Activated T-cell treated with anti-CD3 and anti-CD28 coated beads, Interleukin-2, amount 50 U/mL, for 24 hours (primary cell): ENCODE data around the gene TRIM24.

Source experiments
- DNase-seq: peaks from one replicate; pipeline ENCODE4 v3.0.0-alpha.2; 2020
- H3K27ac Mint-ChIP-seq: 2 replicates; pipeline ENCODE4 v1.8.0; 2020; ENCODE audit warnings: mild to moderate bottlenecking, mixed read lengths
- H3K27me3 Mint-ChIP-seq: 2 replicates; pipeline ENCODE4 v1.8.0; 2020; ENCODE audit warnings: mixed read lengths
- H3K36me3 Mint-ChIP-seq: 2 replicates; pipeline ENCODE4 v1.8.0; 2020; ENCODE audit warnings: low read depth, mixed read lengths
- H3K4me1 Mint-ChIP-seq: 2 replicates; pipeline ENCODE4 v1.8.0; 2020; ENCODE audit warnings: low read depth, mixed read lengths
- H3K4me3 Mint-ChIP-seq: 2 replicates; pipeline ENCODE4 v1.8.0; 2020; ENCODE audit warnings: mild to moderate bottlenecking, moderate library complexity, mixed read lengths
- H3K9me3 Mint-ChIP-seq: 2 replicates; pipeline ENCODE4 v1.8.0; 2020; ENCODE audit warnings: mixed read lengths

TRIM24 gene

DNA sequence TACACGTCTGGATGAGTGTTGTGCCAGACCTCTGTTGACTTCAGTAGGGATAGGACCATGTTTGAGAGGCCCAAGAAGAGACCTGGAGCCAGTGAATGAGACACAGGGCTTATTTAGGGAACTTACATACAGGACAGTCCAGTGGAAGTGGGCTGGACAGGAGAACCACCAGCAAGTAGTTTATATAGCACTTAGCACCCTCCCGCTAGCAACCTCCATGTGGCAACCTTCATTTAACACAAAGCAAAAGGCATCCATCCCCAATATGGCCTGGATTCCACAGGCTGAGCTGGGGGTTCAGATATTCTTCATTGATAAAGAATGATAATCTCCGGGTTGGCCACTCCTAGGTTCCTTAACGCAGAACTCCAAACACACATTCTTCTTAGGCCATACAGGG, 93.7 kb downstream of the TRIM24 start:
- Mint-ChIP-seq H3K27ac (no peak overlapping the region), H3K36me3 (peaks cover 96% of the 10 kb centered on the region), H3K27me3 (no peaks in the 10 kb centered on the region), H3K9me3 (peaks cover 49% of the 10 kb centered on the region), H3K4me1 (no peaks in the 10 kb centered on the region), H3K4me3 (no peak overlapping the region)
- DNase-seq: no peak

DNA sequence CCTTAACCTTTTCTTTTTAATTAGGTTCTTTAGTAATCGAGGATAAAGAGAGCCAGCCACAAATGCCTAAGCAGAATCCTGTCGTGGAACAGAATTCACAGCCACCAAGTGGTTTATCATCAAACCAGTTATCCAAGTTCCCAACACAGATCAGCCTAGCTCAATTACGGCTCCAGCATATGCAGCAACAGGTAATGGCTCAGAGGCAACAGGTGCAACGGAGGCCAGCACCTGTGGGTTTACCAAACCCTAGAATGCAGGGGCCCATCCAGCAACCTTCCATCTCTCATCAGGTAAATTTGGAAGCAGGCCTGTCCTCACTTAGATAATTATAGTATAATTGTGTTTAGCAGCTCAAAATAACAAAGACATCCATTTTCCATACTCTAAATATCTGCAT, 94.6 kb downstream of the TRIM24 start:
- H3K4me1 Mint-ChIP-seq: no peaks in the 10 kb centered on the region

DNA sequence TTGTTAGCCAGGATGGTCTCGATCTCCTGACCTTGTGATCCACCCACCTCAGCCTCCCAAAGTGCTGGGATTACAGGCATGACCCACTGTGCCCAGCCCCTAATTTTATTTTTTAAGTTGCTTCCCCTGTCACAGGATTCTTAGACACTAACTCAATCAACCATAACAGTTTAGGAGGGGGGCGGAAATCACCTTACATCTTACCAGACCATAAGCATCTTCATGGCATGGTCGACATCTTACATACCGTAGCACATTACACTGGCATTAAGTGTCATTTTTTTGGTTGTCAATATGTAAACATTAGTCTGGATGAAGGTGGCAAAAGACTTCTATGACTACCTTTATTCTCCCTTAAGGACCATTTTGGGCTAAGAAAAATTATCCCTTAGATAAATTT, 95.6 kb downstream of the TRIM24 start:
- H3K36me3 Mint-ChIP-seq: peaks cover 98% of the 10 kb centered on the region
- peaks cover 52% of the 10 kb centered on the region for H3K9me3 Mint-ChIP-seq
- no peak overlapping the region for H3K27ac Mint-ChIP-seq
- no peak overlapping the region for H3K4me3 Mint-ChIP-seq
- H3K27me3 Mint-ChIP-seq: no peaks in the 10 kb centered on the region
- H3K4me1 Mint-ChIP-seq: no peaks in the 10 kb centered on the region
- DNase-seq: no peak

More for the DNA sequence above, 94.6 kb downstream of the TRIM24 start:
- peaks cover 97% of the 10 kb centered on the region for H3K36me3 Mint-ChIP-seq
- no peak overlapping the region for H3K4me3 Mint-ChIP-seq
- no peaks in the 10 kb centered on the region for H3K27me3 Mint-ChIP-seq
- no peak for DNase-seq
- H3K27ac Mint-ChIP-seq: no peak overlapping the region
- H3K9me3 Mint-ChIP-seq: peaks cover 53% of the 10 kb centered on the region

DNA sequence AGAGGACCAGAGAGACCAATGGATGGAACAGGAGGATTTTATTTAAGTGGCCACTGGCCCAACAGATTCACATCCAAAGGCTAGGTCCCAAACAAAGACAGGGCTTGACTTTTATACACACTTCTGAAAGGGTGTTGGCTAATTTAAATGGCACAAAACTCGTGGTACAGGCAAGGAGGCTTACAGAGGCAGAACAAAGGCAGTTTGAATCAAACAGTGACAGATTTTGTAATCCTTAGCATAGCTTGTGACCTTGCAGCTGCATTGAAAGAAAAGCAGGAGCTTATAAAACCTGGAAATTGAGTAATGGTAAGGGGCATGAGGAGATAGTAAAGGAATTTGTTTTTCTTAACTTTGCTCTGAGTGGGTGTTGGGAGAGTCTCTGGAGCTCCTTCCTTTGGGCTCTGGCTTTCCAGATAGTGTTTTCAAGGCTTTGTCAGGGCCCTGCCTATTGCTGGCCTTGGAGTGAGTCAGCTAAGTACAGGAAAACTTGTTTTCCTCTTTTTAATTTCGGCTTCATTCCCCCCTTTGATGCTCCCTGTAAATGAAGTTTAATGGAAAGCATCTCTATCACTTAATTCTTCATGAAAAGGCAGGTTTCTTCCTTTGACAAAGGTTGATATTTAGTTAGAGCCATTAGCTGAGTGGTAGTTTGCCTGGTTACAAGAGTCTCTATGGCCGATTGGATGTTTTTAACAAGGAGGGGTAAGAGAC, 96.9 kb downstream of the TRIM24 start:
- no peak overlapping the region for H3K27ac Mint-ChIP-seq

DNA sequence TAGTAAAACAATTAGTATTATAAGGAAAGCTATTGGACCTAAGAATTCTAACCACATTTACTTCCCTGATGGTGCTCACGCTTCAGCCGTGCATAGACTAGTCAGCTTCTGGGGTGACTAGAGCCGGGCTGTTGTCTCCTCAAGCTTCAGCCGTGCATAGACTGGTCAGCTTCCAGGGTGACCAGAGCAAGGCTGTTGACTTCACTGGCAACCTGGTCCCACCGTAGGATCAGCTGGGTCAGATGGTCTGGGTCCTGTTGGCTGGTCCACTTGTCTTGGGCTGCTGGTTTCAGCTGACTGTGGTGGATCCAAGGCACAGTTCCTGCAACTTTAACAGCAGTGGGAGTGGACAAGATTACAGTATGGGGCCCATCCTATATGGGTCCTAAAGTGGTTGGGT, 99.4 kb downstream of the TRIM24 start:
- no peak for DNase-seq
- H3K9me3 Mint-ChIP-seq: peaks cover 58% of the 10 kb centered on the region
- no peaks in the 10 kb centered on the region for H3K27me3 Mint-ChIP-seq
- no peak overlapping the region for H3K4me3 Mint-ChIP-seq
- H3K36me3 Mint-ChIP-seq: peaks cover 100% of the 10 kb centered on the region
- H3K27ac Mint-ChIP-seq: no peak overlapping the region
- no peaks in the 10 kb centered on the region for H3K4me1 Mint-ChIP-seq

More for the DNA sequence above, 96.9 kb downstream of the TRIM24 start:
- no peaks in the 10 kb centered on the region for H3K27me3 Mint-ChIP-seq
- H3K4me3 Mint-ChIP-seq: no peak overlapping the region
- DNase-seq: no peak
- H3K36me3 Mint-ChIP-seq: peaks cover 98% of the 10 kb centered on the region
- H3K9me3 Mint-ChIP-seq: peaks cover 51% of the 10 kb centered on the region
- no peaks in the 10 kb centered on the region for H3K4me1 Mint-ChIP-seq

DNA sequence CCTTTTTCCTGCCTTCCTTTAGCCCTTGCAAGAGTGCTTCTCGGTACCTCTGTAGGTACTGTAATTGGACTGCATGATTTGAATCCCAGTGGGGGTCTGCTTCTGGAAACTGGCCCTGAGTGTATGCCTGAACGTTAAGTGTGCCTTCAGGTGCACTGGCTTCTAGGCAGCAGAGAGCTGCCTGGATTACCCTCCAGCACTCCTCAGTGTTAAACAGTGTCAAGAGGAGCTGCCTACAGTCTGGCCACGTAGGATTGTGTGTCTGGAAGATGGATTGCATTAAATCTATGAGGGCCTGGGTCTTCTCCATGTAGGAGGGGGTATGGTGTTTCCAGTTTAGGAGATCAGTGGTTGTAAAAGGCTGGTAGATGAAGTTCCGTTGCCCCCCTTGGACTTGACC, 103.7 kb downstream of the TRIM24 start:
- Mint-ChIP-seq H3K4me3 (no peak overlapping the region), H3K27me3 (no peaks in the 10 kb centered on the region), H3K27ac (no peak overlapping the region), H3K9me3 (peaks cover 44% of the 10 kb centered on the region), H3K4me1 (no peaks in the 10 kb centered on the region), H3K36me3 (peaks cover 95% of the 10 kb centered on the region)
- no peak for DNase-seq

DNA sequence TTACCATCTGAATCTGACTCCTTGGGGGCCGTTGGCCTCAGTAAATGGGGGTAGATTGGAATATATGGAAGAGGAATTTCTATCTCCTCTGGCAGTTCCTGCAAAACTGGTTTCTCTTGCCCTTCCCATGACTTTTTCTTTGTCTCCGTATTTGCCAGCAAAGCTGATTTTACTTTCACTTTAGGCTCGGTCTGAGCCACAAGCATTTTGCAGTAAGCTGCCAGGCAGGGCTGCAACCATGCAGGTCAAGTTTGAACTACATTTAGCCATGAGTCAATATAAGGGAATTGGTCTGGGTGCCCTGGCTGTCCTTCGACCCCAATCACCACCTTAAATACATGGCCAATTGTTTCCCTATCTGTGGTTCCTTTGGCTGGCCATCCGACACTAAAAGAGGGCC, 104.3 kb downstream of the TRIM24 start:
- Mint-ChIP-seq H3K27ac (no peak overlapping the region), H3K4me1 (no peaks in the 10 kb centered on the region), H3K9me3 (peaks cover 41% of the 10 kb centered on the region), H3K36me3 (peaks cover 94% of the 10 kb centered on the region), H3K27me3 (no peaks in the 10 kb centered on the region), H3K4me3 (no peak overlapping the region)
- DNase-seq: no peak

DNA sequence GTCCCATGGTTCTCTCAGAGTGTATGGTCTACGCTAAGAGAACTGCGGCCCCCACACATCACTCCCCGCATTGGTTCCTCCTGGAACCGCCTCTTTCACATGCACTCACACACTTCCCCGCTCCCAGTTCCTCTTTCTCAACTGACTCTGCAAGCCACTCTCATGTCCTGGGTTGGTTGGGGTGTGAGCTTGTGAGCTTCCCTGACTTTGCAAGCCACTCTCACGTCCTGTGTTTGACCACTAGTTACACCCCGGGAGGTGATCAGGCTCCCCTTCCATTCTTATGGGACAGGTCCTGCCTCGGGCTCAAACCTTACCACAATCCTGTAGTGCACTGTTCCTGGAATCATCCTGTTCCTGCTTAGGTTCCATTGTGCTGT, 105.0 kb downstream of the TRIM24 start:
- H3K27me3 Mint-ChIP-seq: no peaks in the 10 kb centered on the region
- H3K4me3 Mint-ChIP-seq: no peak overlapping the region
- peaks cover 94% of the 10 kb centered on the region for H3K36me3 Mint-ChIP-seq
- no peak overlapping the region for H3K27ac Mint-ChIP-seq
- peaks cover 41% of the 10 kb centered on the region for H3K9me3 Mint-ChIP-seq
- no peak for DNase-seq
- H3K4me1 Mint-ChIP-seq: no peaks in the 10 kb centered on the region

DNA sequence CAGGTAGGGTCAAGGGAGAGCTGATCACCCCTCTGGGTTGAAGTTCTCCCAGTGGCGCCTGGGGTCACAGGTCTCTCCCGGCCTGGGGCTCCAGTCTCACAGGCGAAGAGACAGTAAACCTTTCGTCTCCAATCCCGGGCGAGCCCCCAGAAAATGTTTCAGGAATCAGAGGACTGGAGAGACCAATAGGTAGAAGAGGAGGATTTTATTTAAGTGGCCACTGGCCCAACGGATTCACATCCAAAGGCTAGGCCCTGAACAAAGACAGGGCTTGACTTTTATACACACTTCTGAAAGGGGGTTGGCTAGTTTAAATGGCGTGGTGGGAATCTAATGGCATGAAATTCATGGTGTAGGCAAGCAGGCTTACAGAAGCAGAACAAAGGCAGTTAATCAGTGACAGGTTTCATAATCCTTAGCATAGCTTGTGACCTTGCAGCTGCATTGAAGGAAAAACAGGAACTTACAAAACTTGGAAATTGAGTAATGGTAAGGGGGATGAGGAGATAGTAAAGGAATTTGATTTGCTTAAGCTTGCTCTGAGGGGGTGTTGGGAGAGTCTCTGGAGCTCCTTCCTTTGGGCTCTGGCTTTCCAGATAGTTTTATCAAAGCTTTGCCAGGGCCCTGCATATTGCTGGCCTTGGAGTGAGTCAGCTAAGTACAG, 105.5 kb downstream of the TRIM24 start:
- Mint-ChIP-seq H3K9me3 (peaks cover 38% of the 10 kb centered on the region), H3K36me3 (peaks cover 94% of the 10 kb centered on the region), H3K27me3 (no peaks in the 10 kb centered on the region), H3K27ac (no peak overlapping the region), H3K4me3 (no peak overlapping the region), H3K4me1 (no peaks in the 10 kb centered on the region)
- no peak for DNase-seq

DNA sequence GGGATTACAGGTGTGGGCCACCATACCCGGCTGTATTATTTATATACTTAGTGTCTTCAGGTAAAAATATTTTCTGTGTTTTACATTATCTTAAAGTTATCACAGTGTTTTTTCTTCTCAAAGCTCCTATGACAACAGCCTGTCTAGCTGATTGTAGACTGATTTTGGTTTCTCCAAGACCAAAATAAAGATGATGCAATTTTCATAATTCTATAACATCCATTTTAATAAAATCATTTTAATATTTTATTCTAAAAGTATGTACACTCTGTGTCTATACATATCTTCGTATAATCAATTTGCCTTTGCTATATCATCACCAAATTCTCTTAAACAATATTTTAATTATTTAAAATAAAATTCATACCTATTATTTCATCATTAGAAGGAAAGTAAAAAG, 108.6 kb downstream of the TRIM24 start:
- Mint-ChIP-seq H3K9me3 (peaks cover 21% of the 10 kb centered on the region), H3K27ac (no peak overlapping the region), H3K27me3 (no peaks in the 10 kb centered on the region), H3K4me3 (no peak overlapping the region), H3K36me3 (peaks cover 89% of the 10 kb centered on the region), H3K4me1 (no peaks in the 10 kb centered on the region)
- no peak for DNase-seq

DNA sequence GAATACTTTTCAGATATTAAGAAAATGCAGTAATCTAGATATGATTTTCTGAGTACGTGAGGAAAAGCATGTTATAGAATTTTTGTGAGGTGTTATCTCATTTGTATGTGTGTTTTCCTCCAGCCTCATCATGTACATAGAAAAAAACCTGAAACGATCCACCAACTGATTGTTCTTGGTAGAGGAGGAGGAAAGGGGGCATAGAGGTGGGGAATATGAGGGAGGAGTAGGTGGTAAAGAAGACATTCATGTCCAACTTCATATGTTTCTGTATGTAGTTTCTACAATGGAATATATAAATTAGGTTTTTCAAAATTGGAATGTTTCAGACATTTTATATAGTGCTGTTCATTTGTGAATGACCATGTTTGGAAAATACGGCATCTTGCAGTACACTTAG, 109.4 kb downstream of the TRIM24 start:
- Mint-ChIP-seq H3K27me3 (no peaks in the 10 kb centered on the region), H3K27ac (no peak overlapping the region), H3K9me3 (peaks cover 13% of the 10 kb centered on the region), H3K36me3 (peaks cover 89% of the 10 kb centered on the region), H3K4me1 (no peaks in the 10 kb centered on the region), H3K4me3 (no peak overlapping the region)
- DNase-seq: no peak

DNA sequence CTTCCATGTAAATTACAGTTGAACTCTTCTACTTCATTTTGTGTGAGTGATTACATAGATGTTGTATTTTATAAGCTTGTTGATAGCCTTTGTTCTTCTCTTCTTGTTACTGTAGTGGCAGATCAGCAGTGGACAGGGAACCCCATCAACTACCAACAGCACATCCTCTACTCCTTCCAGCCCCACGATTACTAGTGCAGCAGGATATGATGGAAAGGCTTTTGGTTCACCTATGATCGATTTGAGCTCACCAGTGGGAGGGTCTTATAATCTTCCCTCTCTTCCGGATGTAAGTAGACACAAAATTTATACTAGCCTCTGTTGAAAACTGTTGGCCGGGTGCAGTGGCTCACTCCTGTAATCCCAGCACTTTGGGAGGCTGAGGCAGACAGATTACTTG, 110.7 kb downstream of the TRIM24 start:
- Mint-ChIP-seq H3K36me3 (peaks cover 84% of the 10 kb centered on the region), H3K27me3 (no peaks in the 10 kb centered on the region), H3K27ac (no peak overlapping the region), H3K9me3 (peaks cover 2% of the 10 kb centered on the region), H3K4me1 (no peaks in the 10 kb centered on the region), H3K4me3 (no peak overlapping the region)
- no peak for DNase-seq

DNA sequence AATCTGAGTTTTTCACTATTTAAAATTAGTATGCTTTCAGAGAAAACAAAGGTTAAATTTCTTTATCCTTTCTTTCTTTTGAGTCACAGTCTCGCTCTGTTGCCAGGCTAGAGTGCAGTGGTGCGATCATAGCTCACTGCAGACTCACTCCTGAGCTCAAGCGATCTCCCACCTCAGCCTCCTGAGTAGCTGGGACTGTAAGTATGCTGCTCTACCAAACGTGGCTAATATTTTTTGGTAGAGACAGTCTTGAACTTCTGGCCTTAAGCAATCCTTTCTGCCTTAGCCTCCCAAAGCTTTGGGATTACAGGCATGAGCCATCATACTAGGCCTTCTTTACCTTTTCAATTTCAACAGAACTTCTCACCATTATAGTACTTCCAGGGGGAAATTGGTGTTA, 113.7 kb downstream of the TRIM24 start:
- Mint-ChIP-seq H3K9me3 (no peaks in the 10 kb centered on the region), H3K27ac (no peak overlapping the region), H3K36me3 (peaks cover 83% of the 10 kb centered on the region), H3K4me1 (no peaks in the 10 kb centered on the region), H3K4me3 (no peak overlapping the region), H3K27me3 (no peaks in the 10 kb centered on the region)
- DNase-seq: no peak

DNA sequence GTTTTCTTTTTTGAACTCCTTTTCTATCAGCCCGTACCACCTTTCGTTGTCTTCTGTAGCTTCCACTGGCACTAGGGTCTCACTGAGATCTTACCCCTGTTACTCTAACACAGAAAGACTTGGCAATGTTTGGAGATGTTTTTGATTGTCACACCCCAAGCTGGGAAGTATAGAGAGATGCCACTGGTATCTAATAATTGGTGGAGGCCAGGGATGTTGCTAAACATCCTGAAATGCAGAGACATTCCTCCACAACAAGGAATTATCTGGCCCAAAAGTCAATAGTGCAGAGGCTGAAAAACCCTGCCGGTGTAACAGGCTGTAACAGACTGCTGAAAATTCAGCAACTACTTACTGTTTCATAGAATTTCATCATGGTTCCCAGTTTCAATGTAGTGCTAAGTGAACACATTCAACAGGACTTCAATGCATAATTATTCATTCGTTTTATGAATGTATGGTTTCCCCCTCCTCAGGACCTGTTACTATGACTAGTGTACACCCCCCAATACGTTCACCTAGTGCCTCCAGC, 115.9 kb downstream of the TRIM24 start:
- Mint-ChIP-seq H3K9me3 (no peaks in the 10 kb centered on the region), H3K36me3 (peaks cover 84% of the 10 kb centered on the region), H3K27me3 (no peaks in the 10 kb centered on the region), H3K4me3 (no peak overlapping the region), H3K27ac (no peak overlapping the region), H3K4me1 (no peaks in the 10 kb centered on the region)
- DNase-seq: no peak

DNA sequence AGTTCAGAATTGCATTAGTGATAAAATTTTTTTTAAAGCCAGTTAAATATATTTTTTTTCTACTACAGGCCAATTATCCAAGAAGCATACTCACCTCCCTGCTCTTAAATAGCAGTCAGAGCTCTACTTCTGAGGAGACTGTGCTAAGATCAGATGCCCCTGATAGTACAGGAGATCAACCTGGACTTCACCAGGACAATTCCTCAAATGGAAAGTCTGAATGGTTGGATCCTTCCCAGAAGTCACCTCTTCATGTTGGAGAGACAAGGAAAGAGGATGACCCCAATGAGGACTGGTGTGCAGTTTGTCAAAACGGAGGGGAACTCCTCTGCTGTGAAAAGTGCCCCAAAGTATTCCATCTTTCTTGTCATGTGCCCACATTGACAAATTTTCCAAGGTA, 119.1 kb downstream of the TRIM24 start:
- Mint-ChIP-seq H3K36me3 (peaks cover 88% of the 10 kb centered on the region), H3K9me3 (no peaks in the 10 kb centered on the region), H3K27me3 (no peaks in the 10 kb centered on the region), H3K27ac (no peak overlapping the region), H3K4me1 (no peaks in the 10 kb centered on the region), H3K4me3 (no peak overlapping the region)
- no peak for DNase-seq
